Tongue (tissue), 2 donors: ENCODE data around the gene CPSF7. TPM values are rescaled to one million over a fixed set of nuclear protein-coding genes. Genes with fewer than 3 reads are reported as not detected.
"Not testable (repeated sequence)": the region's sequence is repeated elsewhere in the genome, so short reads cannot be mapped to it uniquely, and the experiment has no call there.

Experiments
- DNase-seq: peaks from one replicate; pipeline ENCODE4 v3.0.0-alpha.2; 2015
- total RNA-seq: library from RNA; depleted of rRNA; stranded (reverse); fragments of >200 nt; gene quantifications from one replicate; pipeline ENCODE4 v1.2.3, GENCODE V29; 2014

Gene CPSF7, protein sequence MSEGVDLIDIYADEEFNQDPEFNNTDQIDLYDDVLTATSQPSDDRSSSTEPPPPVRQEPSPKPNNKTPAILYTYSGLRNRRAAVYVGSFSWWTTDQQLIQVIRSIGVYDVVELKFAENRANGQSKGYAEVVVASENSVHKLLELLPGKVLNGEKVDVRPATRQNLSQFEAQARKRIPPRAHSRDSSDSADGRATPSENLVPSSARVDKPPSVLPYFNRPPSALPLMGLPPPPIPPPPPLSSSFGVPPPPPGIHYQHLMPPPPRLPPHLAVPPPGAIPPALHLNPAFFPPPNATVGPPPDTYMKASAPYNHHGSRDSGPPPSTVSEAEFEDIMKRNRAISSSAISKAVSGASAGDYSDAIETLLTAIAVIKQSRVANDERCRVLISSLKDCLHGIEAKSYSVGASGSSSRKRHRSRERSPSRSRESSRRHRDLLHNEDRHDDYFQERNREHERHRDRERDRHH
- 43.8 TPM for total RNA-seq

DNA sequence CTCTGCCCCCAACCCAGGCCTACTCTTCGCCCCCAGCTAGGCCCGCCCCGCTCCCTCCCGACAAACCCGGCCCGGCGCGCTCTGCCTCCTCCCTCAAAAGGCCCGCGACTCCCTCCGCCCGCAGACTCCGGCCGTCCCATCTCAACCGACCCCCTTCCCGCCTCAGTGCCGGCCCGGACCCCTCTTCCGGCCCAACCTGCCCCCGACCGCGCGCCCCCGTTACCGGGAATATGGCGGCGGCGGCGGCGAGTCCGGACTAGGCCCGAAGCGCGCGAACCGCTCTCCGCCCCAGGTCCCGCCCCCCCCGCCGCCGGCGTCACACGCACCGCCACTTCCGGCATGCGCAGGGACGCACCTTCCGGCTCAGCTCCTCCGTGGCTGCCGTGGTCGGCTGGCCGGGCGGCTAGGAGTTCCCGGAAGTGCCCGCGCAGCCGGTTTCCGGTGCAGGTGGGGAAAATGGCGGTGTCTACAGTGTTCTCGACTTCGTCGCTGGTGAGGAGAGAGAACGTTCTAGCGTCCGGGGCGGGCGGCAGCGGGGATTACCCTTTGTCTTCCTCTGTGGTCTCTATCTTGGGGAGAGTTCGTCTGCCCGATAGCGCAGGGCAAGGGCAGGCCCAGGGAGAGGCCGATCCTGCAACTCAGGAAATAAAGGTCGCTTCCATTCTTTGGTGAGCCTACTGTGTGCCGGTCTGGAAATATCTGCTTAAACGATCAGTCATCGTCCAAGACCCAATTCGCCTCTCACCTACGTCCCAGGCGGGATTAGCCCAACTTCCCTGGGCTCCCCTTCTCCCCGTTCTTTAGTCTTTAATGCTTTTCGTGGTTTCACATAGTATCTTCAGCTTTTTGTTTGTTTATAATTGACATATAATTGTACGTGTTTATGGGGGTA, at the start of gene CPSF7, which contains the start of gene SDHAF2:
CPSF7 (minus strand) TSS at position 285 of the 892 bp plus-strand sequence. CDS start 740 bp downstream, outside the sequence.
SDHAF2 (plus strand) TSS at position 434 of the 892 bp plus-strand sequence; CDS start at position 457, 23 bp downstream.
- peak; percentile 98 for DNase-seq

GRCh38 chr11:61477727-61478148, 48.0 kb upstream of the CPSF7 start:
- DNase-seq: peak; percentile 69

- DNase-seq: no peak
Observed at GRCh38 chr11:61477126-61477525, 47.4 kb upstream of the CPSF7 start.

DNA sequence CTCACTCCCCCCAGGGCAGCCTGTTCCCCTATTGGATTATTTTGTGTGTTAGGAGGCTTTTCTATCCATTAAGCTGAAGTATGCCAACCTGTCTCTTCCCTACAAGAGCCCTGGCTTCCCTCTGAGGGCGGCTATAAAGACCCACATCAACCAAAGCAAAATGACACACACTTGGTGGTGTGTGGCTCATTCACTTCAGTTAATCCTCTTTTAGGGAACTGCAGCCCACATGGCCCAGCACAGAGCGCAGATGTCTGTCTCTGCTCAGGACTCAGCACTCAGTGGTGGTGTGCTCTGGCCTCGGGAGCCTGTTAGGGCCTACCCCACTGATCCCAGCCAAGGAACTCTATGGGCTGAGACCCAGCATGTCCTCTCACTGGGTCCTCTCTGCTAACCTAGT, 46.6 kb upstream of the CPSF7 start:
- no peak for DNase-seq

- DNase-seq: no peak
Observed at GRCh38 chr11:61475433-61475832, 45.7 kb upstream of the CPSF7 start.

DNA sequence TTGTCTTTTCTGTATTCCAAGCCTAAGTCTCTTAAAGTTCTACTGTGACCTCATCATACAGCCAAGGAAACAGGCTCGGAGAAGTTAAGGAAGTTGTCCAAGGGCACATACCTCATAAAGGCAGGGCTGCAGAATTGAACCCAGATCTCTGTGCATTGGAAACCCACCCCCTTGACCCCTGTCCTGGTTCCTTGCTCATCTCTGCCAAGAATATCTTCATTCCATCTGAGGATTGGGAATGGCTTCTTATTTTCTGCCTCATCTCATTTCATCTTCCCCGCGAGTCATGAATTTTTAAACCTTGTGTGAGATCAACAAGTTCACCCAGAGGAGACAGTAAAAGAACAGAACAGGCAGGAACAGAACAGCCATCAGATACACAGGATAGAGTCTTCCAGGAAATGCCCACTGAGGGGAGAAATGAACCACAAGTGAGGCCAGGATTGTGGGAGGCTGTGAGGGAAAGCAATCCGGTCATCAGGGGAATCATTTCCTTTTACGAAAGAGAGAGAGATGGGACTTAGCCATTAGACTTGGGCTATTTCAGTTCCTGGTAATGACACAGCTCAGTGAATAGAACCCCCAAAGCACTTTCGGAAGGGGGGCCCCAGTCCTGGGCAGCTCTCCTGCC, 44.4 kb upstream of the CPSF7 start:
- DNase-seq: no peak

DNA sequence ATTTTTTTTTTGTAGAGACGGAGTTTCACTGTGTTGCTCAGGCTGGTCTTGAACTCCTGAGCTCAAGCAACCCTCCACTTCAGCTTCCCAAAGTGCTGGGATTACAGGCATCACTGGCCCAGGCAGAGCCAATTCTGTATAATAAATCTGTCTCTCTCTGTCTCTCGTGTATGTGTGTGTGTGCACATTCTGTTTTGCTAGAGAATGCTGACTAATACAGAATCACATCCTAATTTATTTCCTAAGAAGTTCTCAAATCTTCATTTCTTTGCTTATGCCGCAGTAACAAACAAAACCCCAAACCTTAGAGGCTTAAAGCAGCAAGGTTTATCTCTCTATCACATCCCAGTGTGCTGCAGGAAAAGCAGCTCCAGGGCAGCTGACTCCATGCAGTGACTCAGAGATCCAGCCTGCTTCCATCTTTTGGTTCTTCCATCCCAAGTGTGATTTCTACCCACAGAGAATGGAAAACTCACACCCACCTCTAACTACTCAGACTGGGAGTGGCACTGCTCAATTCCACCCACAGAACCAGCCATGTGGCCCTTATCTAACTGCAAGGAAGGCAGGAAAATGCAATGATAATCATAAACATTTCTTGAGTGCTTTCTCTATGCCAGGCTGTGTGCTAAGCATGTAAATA, 43.7 kb upstream of the CPSF7 start:
- DNase-seq: no peak

DNA sequence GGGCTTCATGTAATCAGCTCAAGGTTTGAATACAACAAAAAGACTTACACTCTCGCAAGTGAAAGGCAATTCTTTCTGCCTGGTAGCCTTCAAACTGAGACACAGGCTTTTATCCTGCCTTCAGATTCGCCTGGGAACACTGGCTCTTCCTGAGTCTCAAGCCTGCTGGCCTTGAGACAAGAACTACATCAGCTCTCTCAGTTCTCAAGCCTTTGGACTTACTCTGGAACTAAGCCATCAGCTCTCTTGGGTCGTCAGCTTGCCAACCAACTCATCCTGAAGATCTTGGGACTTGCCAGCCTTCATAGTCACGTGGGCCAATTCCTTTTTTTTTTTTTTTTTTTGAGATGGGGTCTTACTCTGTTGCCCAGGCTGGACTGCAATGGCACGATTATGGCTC, 43.1 kb upstream of the CPSF7 start:
- peak; percentile 57 for DNase-seq

- DNase-seq: peak; percentile 43
Observed at GRCh38 chr11:61472282-61472681, 42.5 kb upstream of the CPSF7 start.

GRCh38 chr11:61468002-61468401, 38.2 kb upstream of the CPSF7 start:
- DNase-seq: no peak

DNA sequence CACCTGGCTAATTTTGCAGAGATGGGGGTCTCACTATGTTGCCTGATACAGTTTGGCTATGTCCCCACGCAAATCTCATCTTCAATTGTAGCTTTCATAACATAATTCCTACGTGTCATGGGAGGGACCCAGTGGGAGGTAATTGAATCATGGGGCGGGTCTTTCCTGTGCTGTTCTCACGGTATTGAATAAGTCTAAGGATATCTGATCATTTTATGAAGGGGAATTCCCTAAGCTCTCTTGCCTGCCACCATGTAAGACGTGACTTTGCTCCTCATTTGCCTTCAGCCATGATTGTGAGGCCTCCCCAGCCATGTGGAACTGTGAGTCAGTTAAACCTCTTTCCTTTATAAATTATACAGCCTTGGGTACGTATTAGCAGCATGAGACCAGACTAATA, 37.8 kb upstream of the CPSF7 start:
- DNase-seq: not testable (repeated sequence)

DNA sequence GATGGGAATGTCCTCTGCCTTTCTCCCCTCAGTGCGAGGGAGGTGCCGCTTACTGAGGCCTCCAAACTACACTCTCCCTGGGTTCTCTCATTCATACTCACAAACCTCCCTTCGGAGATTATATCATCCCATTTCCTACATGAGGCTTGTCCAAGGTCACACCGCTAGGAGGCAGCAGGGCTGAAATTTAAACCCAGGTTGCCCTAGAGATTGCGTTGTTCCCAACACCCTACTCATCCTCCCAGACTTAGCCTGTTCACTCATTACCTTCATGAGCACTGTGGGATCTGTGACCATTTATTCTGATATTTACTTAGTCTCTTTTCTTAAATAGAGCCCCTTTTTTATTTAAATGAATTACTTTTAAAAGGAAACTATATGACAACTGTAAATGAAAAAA, 31.2 kb upstream of the CPSF7 start:
- no peak for DNase-seq

DNA sequence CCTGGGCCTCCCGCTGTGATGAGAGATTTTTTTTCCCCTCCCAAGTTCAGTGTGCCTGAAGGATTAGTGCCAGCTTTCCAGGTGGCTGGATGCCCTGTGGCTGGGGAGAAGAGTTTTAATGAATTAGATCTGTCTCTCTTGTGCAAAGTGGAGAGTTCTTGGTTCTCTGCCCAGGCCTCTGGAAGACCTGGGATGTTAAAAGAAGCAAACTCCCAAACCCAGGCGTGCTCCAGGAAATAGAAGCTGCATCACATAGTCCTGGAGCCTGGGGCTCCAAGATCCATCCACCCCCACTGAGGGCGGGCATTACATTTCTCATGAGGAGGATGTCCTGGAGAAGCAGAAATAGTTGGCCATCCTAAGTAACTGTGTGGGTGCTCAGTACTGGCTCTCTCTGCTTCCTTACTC, 30.7 kb upstream of the CPSF7 start:
- peak; percentile 57 for DNase-seq

DNA sequence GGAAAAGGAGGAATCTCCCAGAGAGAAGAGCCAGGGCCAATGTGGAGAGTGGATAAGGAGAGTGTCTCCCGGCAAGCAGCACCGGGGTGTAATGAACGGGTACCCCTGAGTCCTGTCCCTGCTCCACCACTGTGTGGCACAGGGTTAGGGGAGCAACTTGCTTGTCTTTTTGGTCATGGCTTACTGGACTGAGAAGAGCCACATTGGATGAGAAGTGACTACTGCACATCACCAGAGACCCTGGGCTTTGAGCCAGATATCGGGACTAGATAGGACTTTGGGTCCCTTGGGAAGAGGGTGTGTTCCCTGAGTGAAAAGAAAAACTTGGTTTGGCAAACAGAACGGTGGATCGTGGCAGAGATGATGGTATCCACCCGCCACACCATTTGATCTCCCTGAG, 24.7 kb upstream of the CPSF7 start:
- no peak for DNase-seq

DNA sequence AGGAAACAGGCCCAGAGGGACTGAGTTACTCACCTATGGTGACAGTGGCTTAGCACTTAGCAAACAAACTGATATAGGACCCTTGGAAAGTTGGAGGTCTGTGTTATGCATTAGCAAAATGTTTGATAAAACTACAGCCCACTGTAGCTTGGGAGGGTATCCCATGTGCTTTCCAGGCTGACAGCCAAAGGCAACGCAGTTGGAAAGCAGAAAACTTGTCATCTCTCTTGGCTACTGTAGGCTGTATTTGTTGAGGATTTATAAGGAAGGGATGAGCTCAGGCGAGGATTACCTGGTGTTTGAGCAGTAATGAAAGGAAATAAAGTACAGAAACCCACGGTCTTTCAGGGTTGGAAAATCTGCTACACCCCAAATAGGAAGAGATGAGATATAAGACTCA, 23.9 kb upstream of the CPSF7 start:
- DNase-seq: peak; percentile 71

DNA sequence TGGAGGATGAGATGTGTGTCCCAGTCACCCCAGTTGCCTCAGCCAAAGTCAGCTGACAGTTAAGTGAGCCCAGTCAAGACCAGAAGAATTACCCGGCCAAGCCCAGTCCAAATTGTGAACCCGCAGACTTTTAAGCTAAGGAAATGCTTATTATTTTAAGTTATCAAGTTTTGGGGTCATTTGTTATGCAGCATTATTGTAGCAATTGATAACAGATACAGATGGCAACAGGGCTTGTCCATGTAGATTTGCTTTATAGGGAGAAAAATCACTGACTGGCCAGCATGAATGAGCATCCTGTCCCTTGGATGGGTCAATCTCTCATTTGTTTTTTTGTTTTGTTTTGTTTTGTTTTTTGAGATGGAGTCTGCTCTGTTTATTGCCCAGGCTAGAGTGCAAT, 23.1 kb upstream of the CPSF7 start:
- no peak for DNase-seq

GRCh38 chr11:61448552-61448927, 18.8 kb upstream of the CPSF7 start:
- DNase-seq: no peak

DNA sequence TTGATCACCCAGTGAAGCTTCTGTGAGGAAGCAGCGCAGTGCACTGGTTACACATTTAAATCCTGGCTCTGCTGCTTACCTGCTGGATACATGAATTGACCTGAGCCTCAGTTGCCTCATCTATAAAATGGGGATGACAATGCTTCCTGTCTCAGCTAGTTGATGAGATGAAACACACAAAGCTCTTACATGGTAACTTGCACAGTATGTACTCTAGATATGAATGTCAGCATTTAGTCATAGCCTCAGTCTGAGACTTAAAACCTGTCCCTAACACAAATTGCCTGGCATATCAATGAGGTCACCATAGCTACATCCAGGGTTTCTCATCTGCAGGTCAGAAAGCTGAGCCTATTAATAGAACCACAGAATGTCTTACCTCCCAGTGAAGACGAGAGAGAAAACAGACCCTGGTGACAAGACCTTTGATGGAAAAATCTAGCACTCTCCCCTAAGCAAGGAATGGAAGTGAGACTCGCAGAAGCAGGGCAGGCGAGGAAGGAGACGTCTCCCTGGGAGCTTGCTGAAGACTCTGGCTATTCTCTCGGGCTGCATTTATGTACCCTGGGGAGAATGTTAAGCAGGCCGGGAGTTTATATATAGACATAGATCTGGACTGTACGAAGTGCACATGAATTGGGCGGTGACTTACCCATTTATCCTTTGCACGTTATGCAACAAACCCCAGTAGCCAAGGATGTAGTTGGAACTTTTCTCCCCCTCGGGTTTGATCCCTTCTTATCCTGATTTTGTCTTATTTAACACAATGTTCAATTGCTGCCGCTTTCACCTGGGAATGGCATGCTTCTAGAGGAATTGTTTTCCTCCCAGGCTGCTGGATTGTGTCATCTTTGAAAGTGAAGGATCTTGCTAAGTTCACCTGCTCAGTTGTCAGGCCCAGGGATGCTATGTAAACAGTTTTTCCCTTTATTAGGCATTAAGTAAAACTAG, 18.1 kb upstream of the CPSF7 start:
- DNase-seq: no peak

GRCh38 chr11:61446211-61446651, 16.5 kb upstream of the CPSF7 start:
- peak; percentile 94 for DNase-seq

DNA sequence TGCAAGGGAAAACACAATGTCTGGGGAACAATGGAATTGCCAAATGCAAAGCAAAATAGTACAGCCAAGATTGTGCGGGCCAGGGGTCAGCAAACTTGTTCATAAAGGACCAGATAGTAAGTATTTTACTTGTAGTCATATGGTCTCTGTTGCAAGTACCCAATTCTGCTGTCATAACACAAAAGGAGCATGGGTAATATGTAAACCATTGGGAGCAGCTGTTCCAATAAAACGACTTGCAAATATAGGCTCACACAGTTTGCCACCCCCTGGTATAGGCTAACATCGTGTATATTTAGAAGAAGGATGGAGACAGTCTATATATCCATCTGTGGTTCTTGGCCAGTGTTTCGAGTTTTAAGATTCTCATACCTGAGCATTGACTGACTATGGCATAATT, 15.7 kb upstream of the CPSF7 start:
- DNase-seq: peak; percentile 10

DNA sequence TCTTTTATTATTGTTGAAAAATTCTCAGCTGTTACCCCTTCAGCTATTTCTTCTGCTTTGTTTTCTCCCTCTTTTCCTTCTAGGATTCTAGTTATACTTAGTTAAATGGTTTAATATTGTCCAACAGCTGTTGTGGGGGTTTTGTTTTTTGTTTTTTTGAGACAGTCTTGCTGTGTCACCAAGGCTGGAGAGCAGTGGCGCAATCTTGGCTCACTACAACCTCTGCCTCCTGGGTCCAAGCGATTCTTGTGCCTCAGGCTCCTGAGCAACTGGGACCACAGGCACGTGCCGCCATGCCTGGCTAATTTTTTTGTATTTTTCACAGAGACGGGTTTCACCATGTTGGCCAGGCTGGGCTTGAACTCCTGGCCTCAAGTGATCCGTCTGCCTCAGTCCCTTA, 12.8 kb upstream of the CPSF7 start:
- no peak for DNase-seq
